GM12873 (cell line): Measurements from ENCODE around the gene C2CD4D.

Experiments
- CTCF ChIP-seq: IDR thresholded peaks from 2 replicates; pipeline ENCODE4 v1.5.1; 2012; ENCODE audit warnings: low read depth, mild to moderate bottlenecking, moderate library complexity, low read length, control low read depth; ENCODE audit not compliant: insufficient read depth; ENCODE audit errors: missing control alignments

The C2CD4D gene

GRCh38 chr1:151819976-151820623 is 19.5 kb downstream of the C2CD4D start:
- TF ChIP-seq CTCF: no peak

GRCh38 chr1:151819227-151819835 is 20.3 kb downstream of the C2CD4D start:
- no peak for TF ChIP-seq CTCF

- TF ChIP-seq CTCF: no peak
Observed at GRCh38 chr1:151817353-151817730, 22.3 kb downstream of the C2CD4D start.

GRCh38 chr1:151816548-151817352 is 22.9 kb downstream of the C2CD4D start:
- TF ChIP-seq CTCF: no peak

GRCh38 chr1:151815716-151816327 is 23.8 kb downstream of the C2CD4D start:
- TF ChIP-seq CTCF: no peak

GRCh38 chr1:151814971-151815545 is 24.6 kb downstream of the C2CD4D start:
- no peak for TF ChIP-seq CTCF
